ENCODE measurements around the gene MYH3.

MYH3 gene

DNA sequence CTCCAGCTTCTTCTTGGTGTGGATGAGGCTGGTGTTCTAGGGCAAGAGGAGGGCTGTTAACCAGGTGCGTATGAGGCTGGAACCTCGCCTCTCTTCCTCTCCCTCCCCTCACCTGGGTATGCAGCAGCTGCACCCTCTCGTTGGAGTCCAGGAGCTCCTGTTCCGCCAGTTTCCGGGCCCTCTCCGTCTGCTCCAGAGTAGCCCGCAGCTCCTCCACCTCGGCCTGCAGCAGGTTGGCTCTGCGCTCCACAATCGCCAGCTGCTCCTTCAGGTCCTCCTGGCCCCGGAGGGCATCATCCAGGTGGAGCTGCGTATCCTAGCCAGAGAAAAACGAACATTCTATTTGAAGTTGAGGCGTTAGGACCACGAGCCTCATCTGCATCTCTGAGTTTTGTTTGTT is 25.4 kb downstream of the MYH3 start:
- H3K9me3 ChIP-seq (ENCODE audit: control insufficient read depth in 2 of 2, low read length in 2 of 2): no peaks in the 10 kb centered on the region
- no peaks in the 10 kb centered on the region for H3K4me1 ChIP-seq (ENCODE audit: control insufficient read depth in 2 of 2, insufficient read depth in 2 of 2, low read length in 2 of 2)
- no peak overlapping the region for H3K9ac ChIP-seq (ENCODE audit: low read depth in 1 of 2, low read length in 2 of 2)
- H3K36me3 ChIP-seq (ENCODE audit: control insufficient read depth in 2 of 2, insufficient read depth in 2 of 2, low read length in 2 of 2): no peaks in the 10 kb centered on the region
- no peaks in the 10 kb centered on the region for H3K27me3 ChIP-seq (ENCODE audit: control insufficient read depth in 2 of 2, insufficient read depth in 2 of 2, low read length in 2 of 2)
- no peak overlapping the region for H3K4me3 ChIP-seq (ENCODE audit: low read length in 2 of 2)
- no peak overlapping the region for H3K27ac ChIP-seq (ENCODE audit: low read depth in 2 of 2, low read length in 2 of 2)

DNA sequence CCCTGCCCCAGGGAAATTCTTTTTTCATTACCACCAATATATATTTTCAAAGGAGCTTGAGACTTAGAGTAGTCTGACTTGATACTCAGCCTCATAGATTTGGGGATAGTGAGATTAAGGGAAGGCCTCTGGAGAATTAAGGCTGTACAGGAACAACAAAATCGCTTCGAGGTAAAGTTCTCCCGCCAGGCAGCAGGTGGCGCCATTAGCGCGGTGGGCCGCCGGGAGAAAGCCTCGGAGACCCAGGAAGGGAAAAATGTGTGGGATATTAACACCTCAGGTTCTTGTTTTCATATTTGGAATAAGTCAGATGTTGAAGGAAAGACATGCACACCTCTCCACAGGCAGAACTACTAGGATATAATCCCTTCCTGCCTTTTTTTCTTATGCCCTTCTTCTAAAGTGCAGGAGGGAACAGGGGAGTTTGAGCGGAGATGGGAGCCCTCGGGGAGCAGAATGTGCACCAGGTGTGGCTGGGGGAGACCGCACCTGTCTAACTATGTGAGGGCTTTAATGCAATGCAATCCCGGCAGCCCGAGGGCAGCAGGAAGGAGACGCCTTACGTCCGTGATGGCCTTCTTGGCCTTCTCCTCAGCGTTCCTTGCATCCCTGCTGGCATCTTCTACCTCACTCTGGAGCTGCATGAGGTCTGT is 25.9 kb downstream of the MYH3 start:
- Histone ChIP-seq H3K9me3 (ENCODE audit: control insufficient read depth in 2 of 2, low read length in 2 of 2) (no peaks in the 10 kb centered on the region), H3K4me1 (ENCODE audit: control insufficient read depth in 2 of 2, insufficient read depth in 2 of 2, low read length in 2 of 2) (no peaks in the 10 kb centered on the region), H3K36me3 (ENCODE audit: control insufficient read depth in 2 of 2, insufficient read depth in 2 of 2, low read length in 2 of 2) (no peaks in the 10 kb centered on the region), H3K27me3 (ENCODE audit: control insufficient read depth in 2 of 2, insufficient read depth in 2 of 2, low read length in 2 of 2) (no peaks in the 10 kb centered on the region), H3K9ac (ENCODE audit: low read depth in 1 of 2, low read length in 2 of 2) (no peak overlapping the region), H3K4me3 (ENCODE audit: low read length in 2 of 2) (no peak overlapping the region), H3K27ac (ENCODE audit: low read depth in 2 of 2, low read length in 2 of 2) (no peak overlapping the region)

DNA sequence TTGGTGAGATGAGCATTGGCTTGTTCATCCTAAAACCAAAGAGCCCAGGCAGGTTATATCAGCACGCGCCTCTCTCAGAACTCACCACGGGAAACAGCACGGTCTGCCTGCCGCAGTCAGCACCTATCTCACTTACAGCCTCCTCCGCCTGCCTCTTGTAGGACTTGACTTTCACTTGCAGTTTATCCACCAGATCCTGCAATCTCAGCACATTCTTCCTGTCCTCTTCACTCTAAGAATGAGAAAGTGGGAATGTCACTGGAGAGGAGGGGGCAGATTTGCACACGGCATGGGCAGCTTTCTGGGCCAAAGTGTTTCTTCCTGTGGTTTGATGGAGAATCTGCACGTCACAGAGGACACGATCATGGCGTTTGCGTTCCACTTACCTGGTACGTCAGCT is 27.4 kb downstream of the MYH3 start:
- Histone ChIP-seq H3K27ac (ENCODE audit: low read depth in 2 of 2, low read length in 2 of 2) (no peak overlapping the region), H3K27me3 (ENCODE audit: control insufficient read depth in 2 of 2, insufficient read depth in 2 of 2, low read length in 2 of 2) (no peaks in the 10 kb centered on the region), H3K36me3 (ENCODE audit: control insufficient read depth in 2 of 2, insufficient read depth in 2 of 2, low read length in 2 of 2) (no peaks in the 10 kb centered on the region)

DNA sequence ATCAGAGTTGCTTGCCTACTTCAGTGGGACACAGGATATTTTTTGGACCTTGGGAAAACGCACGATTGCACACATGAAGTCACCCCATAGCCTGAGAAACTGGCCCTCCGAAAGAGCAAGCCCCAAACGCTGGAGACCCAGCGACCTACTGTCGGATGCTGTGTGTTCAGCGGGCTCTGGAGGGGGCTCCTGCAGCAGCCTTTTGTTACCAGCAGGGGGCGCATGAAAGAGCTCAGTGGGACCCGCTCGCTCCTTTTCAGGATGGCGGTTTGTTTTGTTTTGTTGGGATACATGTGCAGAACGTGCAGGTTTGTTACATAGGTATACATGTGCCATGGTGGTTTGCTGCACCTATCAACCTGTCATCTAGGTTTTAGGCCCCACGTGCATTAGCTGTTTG is 28.4 kb downstream of the MYH3 start:
- no peaks in the 10 kb centered on the region for H3K36me3 ChIP-seq (ENCODE audit: control insufficient read depth in 2 of 2, insufficient read depth in 2 of 2, low read length in 2 of 2)
- H3K9me3 ChIP-seq (ENCODE audit: control insufficient read depth in 2 of 2, low read length in 2 of 2): no peaks in the 10 kb centered on the region
- H3K4me1 ChIP-seq (ENCODE audit: control insufficient read depth in 2 of 2, insufficient read depth in 2 of 2, low read length in 2 of 2): peaks cover 0 to 4% of the 10 kb centered on the region in 2 donors

More for the DNA sequence above, 27.4 kb downstream of the MYH3 start:
- H3K9ac ChIP-seq (ENCODE audit: low read depth in 1 of 2, low read length in 2 of 2): no peak overlapping the region
- peaks cover 0 to 2% of the 10 kb centered on the region in 2 donors for H3K4me1 ChIP-seq (ENCODE audit: control insufficient read depth in 2 of 2, insufficient read depth in 2 of 2, low read length in 2 of 2)
- H3K9me3 ChIP-seq (ENCODE audit: control insufficient read depth in 2 of 2, low read length in 2 of 2): no peaks in the 10 kb centered on the region
- no peak overlapping the region for H3K4me3 ChIP-seq (ENCODE audit: low read length in 2 of 2)

DNA sequence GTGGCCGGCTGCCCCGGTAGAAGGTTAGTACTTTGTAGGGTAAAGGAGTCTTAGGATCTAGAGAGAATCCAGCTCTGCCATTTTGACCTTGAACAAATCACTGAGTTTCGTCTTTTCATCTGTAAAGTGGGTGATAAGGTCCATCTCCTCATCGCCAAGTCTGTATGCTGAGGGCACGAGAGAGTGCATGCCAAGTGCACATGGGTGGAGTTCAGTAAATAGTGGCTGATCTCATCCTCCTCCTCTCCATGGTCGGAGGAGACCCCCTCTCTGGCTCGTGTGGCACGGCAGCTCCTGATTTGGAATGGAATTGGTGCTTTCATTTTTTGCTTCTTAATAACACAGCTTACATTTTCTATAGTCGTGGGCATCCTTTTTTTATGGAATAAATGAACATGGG is 30.7 kb downstream of the MYH3 start:
- Histone ChIP-seq H3K9me3 (ENCODE audit: control insufficient read depth in 2 of 2, low read length in 2 of 2) (no peaks in the 10 kb centered on the region), H3K4me3 (ENCODE audit: low read length in 2 of 2) (no peak overlapping the region), H3K4me1 (ENCODE audit: control insufficient read depth in 2 of 2, insufficient read depth in 2 of 2, low read length in 2 of 2) (peaks cover 0 to 4% of the 10 kb centered on the region in 2 donors), H3K27me3 (ENCODE audit: control insufficient read depth in 2 of 2, insufficient read depth in 2 of 2, low read length in 2 of 2) (no peaks in the 10 kb centered on the region), H3K9ac (ENCODE audit: low read depth in 1 of 2, low read length in 2 of 2) (no peak overlapping the region), H3K27ac (ENCODE audit: low read depth in 2 of 2, low read length in 2 of 2) (no peak overlapping the region), H3K36me3 (ENCODE audit: control insufficient read depth in 2 of 2, insufficient read depth in 2 of 2, low read length in 2 of 2) (no peaks in the 10 kb centered on the region)

More for the DNA sequence above, 28.4 kb downstream of the MYH3 start:
- Histone ChIP-seq H3K4me3 (ENCODE audit: low read length in 2 of 2) (no peak overlapping the region), H3K27ac (ENCODE audit: low read depth in 2 of 2, low read length in 2 of 2) (no peak overlapping the region), H3K9ac (ENCODE audit: low read depth in 1 of 2, low read length in 2 of 2) (no peak overlapping the region), H3K27me3 (ENCODE audit: control insufficient read depth in 2 of 2, insufficient read depth in 2 of 2, low read length in 2 of 2) (no peaks in the 10 kb centered on the region)

DNA sequence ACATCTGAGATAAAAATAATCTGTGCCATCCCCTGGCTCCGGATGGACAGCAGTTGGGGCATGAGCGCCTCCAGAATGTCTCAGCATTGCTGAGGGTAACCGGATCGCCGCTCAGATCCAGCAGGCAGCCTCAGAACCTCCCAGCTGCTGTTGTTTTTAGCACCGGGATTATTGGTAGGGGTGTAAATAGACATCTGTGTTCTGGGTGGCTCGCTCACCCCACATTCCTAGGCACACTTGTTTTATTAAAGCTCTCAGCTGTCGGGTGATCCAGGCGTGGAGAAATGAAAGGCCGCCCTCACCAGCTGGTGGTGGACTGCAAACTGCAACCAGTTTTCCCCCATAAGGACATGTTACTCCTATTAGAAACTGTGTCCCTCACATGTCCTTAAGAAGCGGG is 32.1 kb downstream of the MYH3 start:
- H3K9ac ChIP-seq (ENCODE audit: low read depth in 1 of 2, low read length in 2 of 2): no peak overlapping the region

DNA sequence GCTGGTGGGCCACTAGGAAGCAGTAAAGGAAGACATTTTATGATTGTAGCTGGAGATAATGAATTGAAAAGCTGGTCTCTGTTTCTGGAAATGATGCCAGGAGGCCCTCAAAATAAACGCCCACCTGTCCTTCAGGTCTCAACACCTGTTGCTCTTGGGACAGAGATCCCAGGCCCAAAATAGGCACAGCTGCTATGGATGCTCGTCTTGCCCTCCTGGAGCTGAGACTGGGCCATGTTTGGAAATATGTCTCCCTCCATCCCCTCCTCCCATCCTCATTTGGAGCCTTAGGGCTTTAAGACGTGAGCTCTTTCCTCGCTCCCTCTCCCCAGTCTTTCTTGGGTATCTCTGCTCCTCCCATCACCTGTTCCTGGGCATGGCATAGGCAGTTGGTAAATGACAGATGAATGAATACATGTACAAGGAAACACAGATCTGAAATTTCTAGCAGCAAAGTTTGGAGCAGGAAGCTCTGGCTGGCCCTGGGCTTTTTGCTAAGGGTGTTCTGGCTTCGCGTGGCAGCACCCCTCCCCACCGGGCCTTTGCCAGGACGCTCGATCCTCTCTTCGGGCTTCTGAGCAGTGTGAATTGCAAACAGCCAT is 33.3 kb downstream of the MYH3 start:
- H3K9me3 ChIP-seq (ENCODE audit: control insufficient read depth in 2 of 2, low read length in 2 of 2): no peaks in the 10 kb centered on the region
- H3K27me3 ChIP-seq (ENCODE audit: control insufficient read depth in 2 of 2, insufficient read depth in 2 of 2, low read length in 2 of 2): no peaks in the 10 kb centered on the region
- no peak overlapping the region for H3K9ac ChIP-seq (ENCODE audit: low read depth in 1 of 2, low read length in 2 of 2)
- H3K4me1 ChIP-seq (ENCODE audit: control insufficient read depth in 2 of 2, insufficient read depth in 2 of 2, low read length in 2 of 2): peaks cover 0 to 4% of the 10 kb centered on the region in 2 donors
- no peak overlapping the region for H3K27ac ChIP-seq (ENCODE audit: low read depth in 2 of 2, low read length in 2 of 2)
- no peaks in the 10 kb centered on the region for H3K36me3 ChIP-seq (ENCODE audit: control insufficient read depth in 2 of 2, insufficient read depth in 2 of 2, low read length in 2 of 2)
- no peak overlapping the region for H3K4me3 ChIP-seq (ENCODE audit: low read length in 2 of 2)

More for the DNA sequence above, 32.1 kb downstream of the MYH3 start:
- Histone ChIP-seq H3K27ac (ENCODE audit: low read depth in 2 of 2, low read length in 2 of 2) (no peak overlapping the region), H3K9me3 (ENCODE audit: control insufficient read depth in 2 of 2, low read length in 2 of 2) (no peaks in the 10 kb centered on the region), H3K4me1 (ENCODE audit: control insufficient read depth in 2 of 2, insufficient read depth in 2 of 2, low read length in 2 of 2) (peaks cover 0 to 4% of the 10 kb centered on the region in 2 donors), H3K36me3 (ENCODE audit: control insufficient read depth in 2 of 2, insufficient read depth in 2 of 2, low read length in 2 of 2) (no peaks in the 10 kb centered on the region), H3K27me3 (ENCODE audit: control insufficient read depth in 2 of 2, insufficient read depth in 2 of 2, low read length in 2 of 2) (no peaks in the 10 kb centered on the region), H3K4me3 (ENCODE audit: low read length in 2 of 2) (no peak overlapping the region)

DNA sequence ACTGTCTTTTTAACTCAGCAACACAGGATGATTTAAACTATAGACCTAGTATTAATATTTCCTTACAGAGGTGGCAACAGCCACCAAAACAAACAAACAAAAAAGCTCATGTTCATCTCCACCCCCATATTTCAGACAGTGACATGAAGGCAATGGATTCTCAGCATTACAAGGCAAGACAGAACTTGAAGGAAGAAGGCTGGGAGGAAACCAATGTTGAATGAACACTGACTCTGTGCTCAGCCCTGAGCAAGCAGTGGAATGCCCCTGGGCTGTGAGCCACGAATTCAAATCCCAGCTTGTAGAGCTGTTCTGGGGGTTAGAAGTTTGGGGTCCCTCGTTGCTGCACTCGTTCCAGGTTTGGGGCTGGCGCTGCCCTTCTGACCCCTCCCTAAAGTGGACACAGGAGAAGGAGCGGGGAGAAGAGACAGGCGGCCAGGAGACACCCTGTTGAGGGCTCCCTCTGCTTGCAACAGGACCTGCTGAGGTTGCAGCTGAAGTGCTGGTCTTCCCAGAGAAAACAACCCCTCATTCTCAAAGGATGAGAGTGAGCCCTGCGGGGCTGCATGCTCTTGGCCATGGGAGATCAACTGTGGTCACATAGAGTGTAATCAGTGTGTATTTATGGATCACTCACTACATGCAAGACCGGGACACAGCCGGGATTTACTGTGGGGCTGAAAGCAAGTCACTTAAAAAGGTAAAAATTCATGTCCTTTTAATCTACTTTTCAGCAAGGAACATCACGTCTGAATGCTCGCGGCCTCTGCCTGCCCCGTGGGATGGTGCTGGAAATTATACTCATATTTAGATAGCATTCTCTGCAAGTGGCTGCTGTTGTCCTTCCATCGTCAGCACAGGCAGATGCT is 34.3 kb downstream of the MYH3 start:
- Histone ChIP-seq H3K4me1 (ENCODE audit: control insufficient read depth in 2 of 2, insufficient read depth in 2 of 2, low read length in 2 of 2) (peaks cover 0 to 4% of the 10 kb centered on the region in 2 donors), H3K27me3 (ENCODE audit: control insufficient read depth in 2 of 2, insufficient read depth in 2 of 2, low read length in 2 of 2) (no peaks in the 10 kb centered on the region), H3K9me3 (ENCODE audit: control insufficient read depth in 2 of 2, low read length in 2 of 2) (no peaks in the 10 kb centered on the region), H3K36me3 (ENCODE audit: control insufficient read depth in 2 of 2, insufficient read depth in 2 of 2, low read length in 2 of 2) (no peaks in the 10 kb centered on the region), H3K9ac (ENCODE audit: low read depth in 1 of 2, low read length in 2 of 2) (no peak overlapping the region), H3K4me3 (ENCODE audit: low read length in 2 of 2) (no peak overlapping the region), H3K27ac (ENCODE audit: low read depth in 2 of 2, low read length in 2 of 2) (no peak overlapping the region)

DNA sequence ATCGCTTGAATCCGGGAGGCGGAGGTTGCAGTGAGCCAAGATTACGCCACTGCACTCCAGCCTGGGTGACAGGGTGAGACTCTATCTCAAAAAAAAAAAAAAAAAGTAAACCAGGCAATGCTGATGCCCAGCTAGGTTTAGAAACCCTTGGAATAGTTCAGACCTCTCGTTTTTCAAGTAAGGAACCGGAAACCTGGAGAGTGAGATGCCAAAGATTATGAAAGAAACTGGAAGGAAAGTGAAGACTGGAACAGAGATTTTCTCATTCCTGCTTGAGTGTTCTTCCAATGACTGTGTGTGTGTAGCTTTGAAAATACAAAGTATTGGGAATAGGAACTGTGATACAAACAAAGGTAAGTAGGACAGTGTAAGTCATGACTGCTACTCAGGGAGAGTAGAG is 35.7 kb downstream of the MYH3 start:
- Histone ChIP-seq H3K4me3 (ENCODE audit: low read length in 2 of 2) (no peak overlapping the region), H3K9me3 (ENCODE audit: control insufficient read depth in 2 of 2, low read length in 2 of 2) (no peaks in the 10 kb centered on the region), H3K4me1 (ENCODE audit: control insufficient read depth in 2 of 2, insufficient read depth in 2 of 2, low read length in 2 of 2) (peaks cover 0 to 4% of the 10 kb centered on the region in 2 donors), H3K27ac (ENCODE audit: low read depth in 2 of 2, low read length in 2 of 2) (no peak overlapping the region), H3K36me3 (ENCODE audit: control insufficient read depth in 2 of 2, insufficient read depth in 2 of 2, low read length in 2 of 2) (no peaks in the 10 kb centered on the region), H3K27me3 (ENCODE audit: control insufficient read depth in 2 of 2, insufficient read depth in 2 of 2, low read length in 2 of 2) (no peaks in the 10 kb centered on the region), H3K9ac (ENCODE audit: low read depth in 1 of 2, low read length in 2 of 2) (no peak overlapping the region)

DNA sequence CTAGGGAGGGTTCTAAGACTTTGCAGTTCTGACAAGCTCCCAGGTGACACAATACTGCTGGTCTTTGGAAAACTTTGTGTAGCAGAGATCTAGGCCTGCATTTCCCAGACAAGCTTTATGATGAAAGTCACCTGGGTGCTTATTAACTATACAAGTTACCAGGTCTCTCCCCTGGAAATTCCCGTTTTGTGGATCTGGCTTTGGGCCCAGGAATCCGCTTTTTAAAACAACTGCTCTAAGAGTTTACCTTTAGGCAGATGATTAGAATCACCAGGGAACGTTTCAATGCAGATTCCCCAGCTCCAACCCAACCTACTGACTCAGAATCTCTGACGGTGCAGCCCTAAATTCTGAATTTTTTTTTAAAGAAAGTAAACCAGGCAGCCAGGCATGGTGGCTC is 36.3 kb downstream of the MYH3 start:
- H3K9ac ChIP-seq (ENCODE audit: low read depth in 1 of 2, low read length in 2 of 2): no peak overlapping the region
- no peaks in the 10 kb centered on the region for H3K9me3 ChIP-seq (ENCODE audit: control insufficient read depth in 2 of 2, low read length in 2 of 2)
- H3K4me3 ChIP-seq (ENCODE audit: low read length in 2 of 2): no peak overlapping the region
- H3K4me1 ChIP-seq (ENCODE audit: control insufficient read depth in 2 of 2, insufficient read depth in 2 of 2, low read length in 2 of 2): peaks cover 0 to 4% of the 10 kb centered on the region in 2 donors
- no peaks in the 10 kb centered on the region for H3K36me3 ChIP-seq (ENCODE audit: control insufficient read depth in 2 of 2, insufficient read depth in 2 of 2, low read length in 2 of 2)
- no peak overlapping the region for H3K27ac ChIP-seq (ENCODE audit: low read depth in 2 of 2, low read length in 2 of 2)
- H3K27me3 ChIP-seq (ENCODE audit: control insufficient read depth in 2 of 2, insufficient read depth in 2 of 2, low read length in 2 of 2): no peaks in the 10 kb centered on the region

Measured in mucosa of rectum (tissue), 2 donors.